H9 (cell line): ENCODE measurements around the gene KL. TPM values are rescaled to one million over a fixed set of nuclear protein-coding genes. Genes with fewer than 3 reads are reported as not detected.

ENCODE experiments used
- DNase-seq: peaks from one replicate; pipeline ENCODE4 v3.0.0-alpha.2; 2017
- H2AFZ ChIP-seq: one replicate; pipeline ENCODE4 v1.6.1; 2013; ENCODE audit warnings: mild to moderate bottlenecking, low read length, control low read depth, moderate library complexity
- H2AK5ac ChIP-seq: 2 replicates; pipeline ENCODE4 v1.6.1; 2013; ENCODE audit warnings: low read length, control low read depth, mixed read lengths; ENCODE audit not compliant: insufficient read length
- H2BK120ac ChIP-seq: one replicate; pipeline ENCODE4 v1.6.1; 2013; ENCODE audit warnings: low read depth, mild to moderate bottlenecking, low read length, control low read depth, inconsistent platforms; ENCODE audit not compliant: poor library complexity, severe bottlenecking
- H2BK12ac ChIP-seq: 2 replicates; pipeline ENCODE4 v1.6.1; 2013; ENCODE audit warnings: low read length, control low read depth, mixed read lengths, low read depth; ENCODE audit not compliant: insufficient read length
- H2BK15ac ChIP-seq: 2 replicates; pipeline ENCODE4 v1.6.1; 2013; ENCODE audit warnings: low read depth, low read length, control low read depth
- H2BK20ac ChIP-seq: one replicate; pipeline ENCODE4 v1.6.1; 2013; ENCODE audit warnings: low read depth, mild to moderate bottlenecking, low read length, control low read depth, inconsistent platforms; ENCODE audit not compliant: poor library complexity, severe bottlenecking
- H2BK5ac ChIP-seq: 2 replicates; pipeline ENCODE4 v1.6.1; 2013; ENCODE audit warnings: low read length, control low read depth, mixed read lengths; ENCODE audit not compliant: insufficient read length
- H3K14ac ChIP-seq: 2 replicates; pipeline ENCODE4 v1.6.1; 2013; ENCODE audit warnings: low read length, control low read depth; ENCODE audit not compliant: insufficient read depth
- H3K18ac ChIP-seq: 2 replicates; pipeline ENCODE4 v1.6.1; 2013; ENCODE audit warnings: low read depth, mild to moderate bottlenecking, mixed read lengths, low read length, control low read depth; ENCODE audit not compliant: insufficient read length
- H3K23ac ChIP-seq: 2 replicates; pipeline ENCODE4 v1.6.1; 2013; ENCODE audit warnings: low read length, control low read depth, mixed read lengths, low read depth; ENCODE audit not compliant: insufficient read length
- H3K23me2 ChIP-seq: 2 replicates; pipeline ENCODE4 v1.6.1; 2013; ENCODE audit warnings: low read depth, mild to moderate bottlenecking, mixed read lengths, low read length, control low read depth; ENCODE audit not compliant: insufficient read length, poor library complexity, severe bottlenecking
- H3K27ac ChIP-seq: 2 replicates; pipeline ENCODE4 v1.5.1; 2013; ENCODE audit warnings: low read length, control low read depth, mixed read lengths, low read depth; ENCODE audit not compliant: insufficient read length
- H3K27me3 ChIP-seq: 2 replicates; pipeline ENCODE4 v1.6.1; 2013; ENCODE audit warnings: low read length, control low read depth, inconsistent platforms; ENCODE audit not compliant: insufficient read depth
- H3K4ac ChIP-seq: 2 replicates; pipeline ENCODE4 v1.6.1; 2013; ENCODE audit warnings: low read depth, mild to moderate bottlenecking, control low read depth, inconsistent platforms, low read length, moderate library complexity
- H3K4me1 ChIP-seq: 2 replicates; pipeline ENCODE4 v1.6.1; 2013; ENCODE audit warnings: low read length, control low read depth, inconsistent platforms; ENCODE audit not compliant: insufficient read depth
- H3K4me2 ChIP-seq: 2 replicates; pipeline ENCODE4 v1.6.1; 2013; ENCODE audit warnings: low read length, control low read depth, mixed read lengths; ENCODE audit not compliant: insufficient read length, insufficient read depth
- H3K56ac ChIP-seq: 2 replicates; pipeline ENCODE4 v1.6.1; 2013; ENCODE audit warnings: low read depth, mild to moderate bottlenecking, mixed read lengths, low read length, control low read depth; ENCODE audit not compliant: insufficient read length
- H3K79me1 ChIP-seq: 2 replicates; pipeline ENCODE4 v1.6.1; 2013; ENCODE audit warnings: low read depth, mild to moderate bottlenecking, moderate library complexity, low read length, control low read depth, inconsistent platforms; ENCODE audit not compliant: insufficient read depth, poor library complexity, severe bottlenecking
- H3K79me2 ChIP-seq: 2 replicates; pipeline ENCODE4 v1.6.1; 2013; ENCODE audit warnings: low read length, control low read depth, inconsistent platforms; ENCODE audit not compliant: insufficient read depth
- H3K9ac ChIP-seq: 2 replicates; pipeline ENCODE4 v1.6.1; 2013; ENCODE audit warnings: low read length, control low read depth, mixed read lengths; ENCODE audit not compliant: insufficient read length; ENCODE audit errors: extremely low read depth
- H3K9me3 ChIP-seq: one replicate; pipeline ENCODE4 v1.6.1; 2013; ENCODE audit warnings: low read depth, low read length, inconsistent platforms; ENCODE audit not compliant: control insufficient read depth
- H3T11ph ChIP-seq: one replicate; pipeline ENCODE4 v1.6.1; 2013; ENCODE audit warnings: mild to moderate bottlenecking, low read length, control low read depth, inconsistent platforms
- H4K20me1 ChIP-seq: one replicate; pipeline ENCODE4 v1.6.1; 2013; ENCODE audit not compliant: control insufficient read depth, insufficient read length, insufficient read depth
- H4K5ac ChIP-seq: 2 replicates; pipeline ENCODE4 v1.6.1; 2013; ENCODE audit warnings: low read depth, mild to moderate bottlenecking, mixed read lengths, low read length, control low read depth; ENCODE audit not compliant: insufficient read length
- H4K8ac ChIP-seq: replicated peaks from 2 replicates; pipeline ENCODE4 v1.6.1; 2013; ENCODE audit warnings: low read length, control low read depth, mixed read lengths, low read depth; ENCODE audit not compliant: insufficient read length
- H4K91ac ChIP-seq: 2 replicates; pipeline ENCODE4 v1.6.1; 2013; ENCODE audit warnings: low read depth, mild to moderate bottlenecking, moderate library complexity, mixed read lengths, low read length, control low read depth; ENCODE audit not compliant: insufficient read length
- H3K27ac Mint-ChIP-seq, 3 experiments: 2 replicates in 2 of 3; 3 replicates in 1 of 3; pipeline ENCODE4 v1.8.0; 2020 to 2021; ENCODE audit warnings: mixed read lengths in 3 of 3, mild to moderate bottlenecking in 1 of 3, moderate library complexity in 1 of 3
- H3K27me3 Mint-ChIP-seq: 2 replicates; pipeline ENCODE4 v1.8.0; 2021; ENCODE audit warnings: low read depth, mild to moderate bottlenecking, moderate library complexity, mixed read lengths
- H3K36me3 Mint-ChIP-seq, 3 experiments: 2 replicates in 2 of 3; 3 replicates in 1 of 3; pipeline ENCODE4 v1.8.0; 2020 to 2021; ENCODE audit warnings: low read depth in 3 of 3, mixed read lengths in 3 of 3; ENCODE audit not compliant: insufficient read depth in 1 of 3
- H3K4me1 Mint-ChIP-seq, 2 experiments: 2 replicates each; pipeline ENCODE4 v1.8.0; 2020; ENCODE audit warnings: mixed read lengths in 2 of 2
- H3K4me3 Mint-ChIP-seq, 2 experiments: 2 replicates in 1 of 2; 3 replicates in 1 of 2; pipeline ENCODE4 v1.8.0; 2020 to 2021; ENCODE audit warnings: mild to moderate bottlenecking in 2 of 2, mixed read lengths in 2 of 2, moderate library complexity in 1 of 2
- H3K9me3 Mint-ChIP-seq, 2 experiments: 2 replicates in 1 of 2; 3 replicates in 1 of 2; pipeline ENCODE4 v1.8.0; 2020; ENCODE audit warnings: mild to moderate bottlenecking in 2 of 2, mixed read lengths in 2 of 2, moderate library complexity in 1 of 2
- CTCF ChIP-seq: fragments of 200-600 bp; sonication (generic); conservative IDR thresholded peaks from 3 replicates; pipeline ENCODE4 v1.8.0; 2021; ENCODE audit warnings: antibody characterized with exemption, mild to moderate bottlenecking
- WGBS: extraction: QIAGEN DNeasy Blood & Tissue Kit; methylation state at CpG from one replicate; pipeline ENCODE4 v1.1.7; 2013; ENCODE audit warnings: missing lambda C conversion rate, low lambda C conversion rate, mixed read lengths; ENCODE audit not compliant: insufficient read length; ENCODE audit errors: extremely low coverage; 5-methylcytosine and 5-hydroxymethylcytosine counted together
- total RNA-seq: library from RNA; stranded (reverse); gene quantifications from 2 replicates; pipeline ENCODE4 v1.2.1, GENCODE V29; 2021

KL gene
- total RNA-seq, 1 experiment from 2014 or later = not detected

GRCh38 chr13:33003458-33004019 is 12.7 kb upstream of the KL start:
- no peak overlapping the region for H3K18ac ChIP-seq
- peaks cover 11 to 13% (median 13%) of the 10 kb centered on the region in 3 experiments for H3K36me3 Mint-ChIP-seq
- H2BK20ac ChIP-seq = no peak overlapping the region
- no peak overlapping the region for H3K23ac ChIP-seq
- H3K9me3 Mint-ChIP-seq = peaks cover 14% of the 10 kb centered on the region in 2 experiments
- no peak for TF ChIP-seq CTCF
- H3K4me2 ChIP-seq = no peak overlapping the region
- no peak overlapping the region for H3K27ac Mint-ChIP-seq
- no CpG with 5 or more reads among the region's 2 CpGs for WGBS
- H3K4me1 ChIP-seq = no peaks in the 10 kb centered on the region
- H4K5ac ChIP-seq = no peak overlapping the region
- no peak overlapping the region for H2AK5ac ChIP-seq
- no peak overlapping the region for H3K4ac ChIP-seq
- H3K4me3 Mint-ChIP-seq = no peak overlapping the region
- no peak overlapping the region for H3K27ac ChIP-seq
- no peak for DNase-seq
- no peaks in the 10 kb centered on the region for H4K20me1 ChIP-seq
- H2BK12ac ChIP-seq = no peak overlapping the region
- H3K9me3 ChIP-seq = peaks cover 4% of the 10 kb centered on the region
- no peaks in the 10 kb centered on the region for H3K79me2 ChIP-seq
- no peak overlapping the region for H3K56ac ChIP-seq
- H2BK120ac ChIP-seq = no peak overlapping the region
- H4K91ac ChIP-seq = no peak overlapping the region
- no peak overlapping the region for H2BK15ac ChIP-seq
- H3K14ac ChIP-seq = no peak overlapping the region
- H3K4me1 Mint-ChIP-seq = peaks cover 8% of the 10 kb centered on the region in 2 experiments
- no peak overlapping the region for H3K9ac ChIP-seq
- no peak overlapping the region for H2BK5ac ChIP-seq
- H2AFZ ChIP-seq = no peak overlapping the region
- no peaks in the 10 kb centered on the region for H3K27me3 Mint-ChIP-seq
- H3K23me2 ChIP-seq = no peaks in the 10 kb centered on the region
- H4K8ac ChIP-seq = no peak overlapping the region
- no peaks in the 10 kb centered on the region for H3K27me3 ChIP-seq
- H3K79me1 ChIP-seq = no peaks in the 10 kb centered on the region
- no peak overlapping the region for H3T11ph ChIP-seq
